NCI-H774 (cell line): ENCODE data around the gene CDK6.
A peak's percentile ranks its signal among the peaks of the same experiment; 100 is the strongest.

Experiments used
- DNase-seq: peaks from one replicate; lab custom pipeline; 2025; lab: John Stamatoyannopoulos, UW

Gene CDK6

GRCh38 chr7:92645114-92646061, 191.0 kb downstream of the CDK6 start:
- no peak for DNase-seq

- DNase-seq, result no peak
These were observed 191.8 kb downstream of the CDK6 start for GRCh38 chr7:92644406-92645113.

GRCh38 chr7:92643821-92644220, 192.6 kb downstream of the CDK6 start:
- DNase-seq, result no peak

- DNase-seq, result no peak
These were observed 194.4 kb downstream of the CDK6 start for GRCh38 chr7:92641921-92642511.

- DNase-seq, result no peak
These were observed 196.4 kb downstream of the CDK6 start for GRCh38 chr7:92639966-92640365.

GRCh38 chr7:92639213-92639896, 197.0 kb downstream of the CDK6 start:
- DNase-seq, result no peak

- no peak for DNase-seq
These were observed 200.3 kb downstream of the CDK6 start for GRCh38 chr7:92636018-92636560.

GRCh38 chr7:92635538-92635937, 200.8 kb downstream of the CDK6 start:
- no peak for DNase-seq

- DNase-seq, result no peak
These were observed 201.4 kb downstream of the CDK6 start for GRCh38 chr7:92634924-92635519.

- DNase-seq, result no peak
These were observed 202.2 kb downstream of the CDK6 start for GRCh38 chr7:92634205-92634604.

- peak; percentile 63 for DNase-seq
These were observed 203.0 kb downstream of the CDK6 start for GRCh38 chr7:92633211-92633906.

GRCh38 chr7:92632791-92633190, 203.6 kb downstream of the CDK6 start:
- no peak for DNase-seq

- no peak for DNase-seq
These were observed 204.4 kb downstream of the CDK6 start for GRCh38 chr7:92631850-92632487.

GRCh38 chr7:92631067-92631849, 205.1 kb downstream of the CDK6 start:
- no peak for DNase-seq

GRCh38 chr7:92629779-92630178, 206.6 kb downstream of the CDK6 start:
- no peak for DNase-seq

- DNase-seq, result no peak
These were observed 208.4 kb downstream of the CDK6 start for GRCh38 chr7:92627956-92628355.

- DNase-seq, result no peak
These were observed 210.0 kb downstream of the CDK6 start for GRCh38 chr7:92626281-92626809.

- no peak for DNase-seq
These were observed 210.8 kb downstream of the CDK6 start for GRCh38 chr7:92625617-92626016.

- no peak for DNase-seq
These were observed 211.9 kb downstream of the CDK6 start for GRCh38 chr7:92624298-92624996.
